ENCODE data around the gene CADM1. TPM values are rescaled to one million over a fixed set of nuclear protein-coding genes. Genes with fewer than 3 reads are reported as not detected.
A peak's percentile ranks its signal among the peaks of the same experiment; 100 is the strongest.

The CADM1 gene
- total RNA-seq, 2 donors from 2014 or later: 49.6 to 137 TPM

GRCh38 chr11:115220423-115220822, 283.8 kb downstream of the CADM1 start:
- Histone ChIP-seq H3K9me3 (no peaks in the 10 kb centered on the region), H3K27me3 (replicated peaks; ENCODE audit: insufficient read depth) (no peaks in the 10 kb centered on the region), H3K4me1 (replicated peaks) (no peaks in the 10 kb centered on the region), H3K27ac (no peak overlapping the region), H3K4me3 (no peak overlapping the region), H3K36me3 (no peaks in the 10 kb centered on the region)
- peak; percentile 33 for DNase-seq (ENCODE audit: low spot score)
- intact Hi-C loops (cut with DNase I): no loop called here
- 63% methylated on average over 6 of the region's 6 CpGs for WGBS
- peak; percentile 75 for TF ChIP-seq POLR2AphosphoS5 (IDR thresholded peaks at IDR 0.05)
- TF ChIP-seq CTCF (IDR thresholded peaks at IDR 0.05): no peak
- TF ChIP-seq POLR2A (IDR thresholded peaks at IDR 0.05): no peak

- Histone ChIP-seq H3K27ac (no peak overlapping the region), H3K36me3 (no peaks in the 10 kb centered on the region), H3K27me3 (replicated peaks; ENCODE audit: insufficient read depth) (no peaks in the 10 kb centered on the region), H3K4me3 (no peak overlapping the region), H3K4me1 (replicated peaks) (no peaks in the 10 kb centered on the region), H3K9me3 (no peaks in the 10 kb centered on the region)
- DNase-seq (ENCODE audit: low spot score): no peak
- intact Hi-C loops (cut with DNase I): no loop called here
- no peak for TF ChIP-seq POLR2A (IDR thresholded peaks at IDR 0.05)
- TF ChIP-seq POLR2AphosphoS5 (IDR thresholded peaks at IDR 0.05): no peak
- no peak for TF ChIP-seq CTCF (IDR thresholded peaks at IDR 0.05)
- 40% methylated on average over 3 of the region's 3 CpGs for WGBS
Measured at GRCh38 chr11:115219376-115219775, 284.8 kb downstream of the CADM1 start.

- no peak for DNase-seq (ENCODE audit: low spot score)
- Histone ChIP-seq H3K36me3 (no peaks in the 10 kb centered on the region), H3K4me3 (no peak overlapping the region), H3K4me1 (replicated peaks) (no peaks in the 10 kb centered on the region), H3K27ac (no peak overlapping the region), H3K9me3 (no peaks in the 10 kb centered on the region), H3K27me3 (replicated peaks; ENCODE audit: insufficient read depth) (no peaks in the 10 kb centered on the region)
- intact Hi-C loops (cut with DNase I): no loop called here
- TF ChIP-seq POLR2AphosphoS5 (IDR thresholded peaks at IDR 0.05) (no peak), POLR2A (IDR thresholded peaks at IDR 0.05) (no peak), CTCF (IDR thresholded peaks at IDR 0.05) (no peak)
- WGBS: 76% methylated on average over 8 of the region's 8 CpGs
Measured at GRCh38 chr11:115217726-115218311, 286.4 kb downstream of the CADM1 start.

- Histone ChIP-seq H3K4me3 (no peak overlapping the region), H3K27me3 (replicated peaks; ENCODE audit: insufficient read depth) (no peaks in the 10 kb centered on the region), H3K4me1 (replicated peaks) (no peaks in the 10 kb centered on the region), H3K9me3 (no peaks in the 10 kb centered on the region), H3K36me3 (no peaks in the 10 kb centered on the region), H3K27ac (no peak overlapping the region)
- intact Hi-C loops (cut with DNase I): no loop called here
- TF ChIP-seq CTCF (IDR thresholded peaks at IDR 0.05) (no peak), POLR2AphosphoS5 (IDR thresholded peaks at IDR 0.05) (no peak), POLR2A (IDR thresholded peaks at IDR 0.05) (no peak)
- 77% methylated on average over 11 of the region's 11 CpGs for WGBS
- DNase-seq (ENCODE audit: low spot score): no peak
Measured at GRCh38 chr11:115215694-115216617, 288.3 kb downstream of the CADM1 start.

All from prostate gland (tissue), 2 donors.